Sigmoid colon (tissue), 7 donors: Measurements from ENCODE around the gene COBL. TPM values are rescaled to one million over a fixed set of nuclear protein-coding genes. Genes with fewer than 3 reads are reported as not detected.

Source experiments
- DNase-seq: peaks from one replicate; pipeline ENCODE4 v3.0.0-alpha.2; 2019
- H3K27ac ChIP-seq, 4 donors: fragments of 200-600 bp; sonication (generic); one replicate each; pipeline ENCODE4 v1.5.1; 2016 to 2019; ENCODE audit warnings: mild to moderate bottlenecking in 1 of 4
- H3K27me3 ChIP-seq, 3 donors: fragments of 200-600 bp; sonication (generic); one replicate each; pipeline ENCODE4 v1.5.1; 2019; ENCODE audit warnings: mild to moderate bottlenecking in 1 of 3
- H3K36me3 ChIP-seq, 4 donors: fragments of 200-600 bp; sonication (generic); one replicate each; pipeline ENCODE4 v1.5.1; 2016 to 2019
- H3K4me1 ChIP-seq, 4 donors: fragments of 200-600 bp; sonication (generic); one replicate each; pipeline ENCODE4 v1.5.1; 2017 to 2019
- H3K4me3 ChIP-seq, 4 donors: fragments of 200-600 bp; sonication (generic); one replicate each; pipeline ENCODE4 v1.5.1; 2017 to 2019; ENCODE audit warnings: mild to moderate bottlenecking in 2 of 4, moderate library complexity in 1 of 4
- H3K9me3 ChIP-seq, 4 donors: fragments of 200-600 bp in 3 of 4; sonication (generic) in 3 of 4; one replicate each; pipeline versions ENCODE4 v1.5.1 to v1.6.1; 2013 to 2019
- EP300 ChIP-seq, 4 donors: sonication (generic); formaldehyde crosslinking; IDR thresholded peaks; one replicate each; pipeline ENCODE4 v1.6.1; 2017; ENCODE audit warnings: antibody characterized with exemption in 4 of 4
- POLR2A ChIP-seq, 2 donors: fragments of 450-650 bp; IDR thresholded peaks; one replicate each; pipeline ENCODE4 v1.6.1; 2016; ENCODE audit warnings: antibody characterized with exemption in 2 of 2, mild to moderate bottlenecking in 2 of 2, moderate library complexity in 2 of 2
- POLR2AphosphoS5 ChIP-seq, 4 donors: sonication (generic); formaldehyde crosslinking; IDR thresholded peaks; one replicate each; pipeline ENCODE4 v1.6.1; 2017; ENCODE audit warnings: antibody characterized with exemption in 4 of 4
- WGBS, 2 donors: extraction: QIAGEN DNeasy Blood & Tissue Kit; methylation state at CpG; one replicate each; pipeline ENCODE4 v1.1.7; 2013; 5-methylcytosine and 5-hydroxymethylcytosine counted together
- intact Hi-C: fragments of 100-400 bp; cut with DNase I; formaldehyde crosslinking; loops from one replicate; pipeline ENCODE4 v1.15.1; 2023
- polyA plus RNA-seq, 3 donors: library from polyadenylated mRNA; stranded (reverse); fragments of 200-250 nt; gene quantifications; one replicate each; pipeline ENCODE4 v1.2.3, GENCODE V29; 2013
- total RNA-seq, 4 donors: library from RNA; depleted of rRNA; stranded (reverse); fragments of >200 nt; gene quantifications; one replicate each; pipeline ENCODE4 v1.1.0, GENCODE V29; 2016
- TF ChIP-seq, protein P1 (sequence below), 4 experiments: fragments of 450-650 bp in 3 of 4; fragments of 200-600 bp in 1 of 4; IDR thresholded peaks; one replicate each; pipeline ENCODE4 v1.5.1; 2016 to 2019; ENCODE audit warnings: antibody characterized with exemption in 4 of 4, mild to moderate bottlenecking in 3 of 4, moderate library complexity in 2 of 4
- donor health status: healthy with polysubstance abuse.
- donor health status: Bipolar disorder and iron deficiency.
- donor health status: healthy.

COBL gene
- total and polyA plus RNA-seq, 7 donors: 3.0 to 27.6 (median 10.0) TPM

DNA sequence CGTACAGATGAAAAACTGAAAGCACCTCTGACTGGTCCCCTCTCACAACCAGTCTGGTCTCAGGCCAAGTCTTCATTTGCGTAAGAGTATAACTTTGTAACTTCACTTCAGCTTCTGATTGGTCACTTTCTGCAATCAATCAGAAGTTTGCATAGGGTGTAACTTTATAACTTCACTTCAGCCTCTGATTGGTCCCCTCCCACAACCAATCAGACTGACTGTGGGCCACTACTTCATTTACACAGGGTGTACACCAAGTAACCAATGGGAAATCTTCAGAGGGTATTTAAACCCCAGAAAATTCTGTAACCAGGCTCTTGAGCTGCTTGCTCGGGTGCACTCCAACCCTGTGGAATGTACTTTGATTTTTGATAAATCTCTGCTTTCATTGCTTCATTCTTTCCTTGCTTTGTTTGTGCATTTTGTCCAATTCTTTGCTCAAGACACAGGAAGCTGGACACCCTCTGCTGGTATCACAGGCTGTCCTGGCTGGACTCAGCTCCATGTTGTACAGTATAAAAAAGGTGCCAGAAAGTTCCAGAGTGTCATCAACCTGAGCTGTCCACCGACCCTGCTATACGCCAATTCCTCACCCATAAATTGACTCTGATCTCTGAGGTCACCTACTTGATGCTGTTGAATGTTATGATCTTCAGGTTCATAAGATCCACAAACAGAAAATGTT, 74.5 kb downstream of the COBL start:
- H3K9me3 ChIP-seq: no peaks in the 10 kb centered on the region
- H3K27ac ChIP-seq: no peak overlapping the region
- TF ChIP-seq EP300 (IDR thresholded peaks at IDR 0.05): no peak
- TF ChIP-seq, protein P1, sequence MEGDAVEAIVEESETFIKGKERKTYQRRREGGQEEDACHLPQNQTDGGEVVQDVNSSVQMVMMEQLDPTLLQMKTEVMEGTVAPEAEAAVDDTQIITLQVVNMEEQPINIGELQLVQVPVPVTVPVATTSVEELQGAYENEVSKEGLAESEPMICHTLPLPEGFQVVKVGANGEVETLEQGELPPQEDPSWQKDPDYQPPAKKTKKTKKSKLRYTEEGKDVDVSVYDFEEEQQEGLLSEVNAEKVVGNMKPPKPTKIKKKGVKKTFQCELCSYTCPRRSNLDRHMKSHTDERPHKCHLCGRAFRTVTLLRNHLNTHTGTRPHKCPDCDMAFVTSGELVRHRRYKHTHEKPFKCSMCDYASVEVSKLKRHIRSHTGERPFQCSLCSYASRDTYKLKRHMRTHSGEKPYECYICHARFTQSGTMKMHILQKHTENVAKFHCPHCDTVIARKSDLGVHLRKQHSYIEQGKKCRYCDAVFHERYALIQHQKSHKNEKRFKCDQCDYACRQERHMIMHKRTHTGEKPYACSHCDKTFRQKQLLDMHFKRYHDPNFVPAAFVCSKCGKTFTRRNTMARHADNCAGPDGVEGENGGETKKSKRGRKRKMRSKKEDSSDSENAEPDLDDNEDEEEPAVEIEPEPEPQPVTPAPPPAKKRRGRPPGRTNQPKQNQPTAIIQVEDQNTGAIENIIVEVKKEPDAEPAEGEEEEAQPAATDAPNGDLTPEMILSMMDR (IDR thresholded peaks at IDR 0.05): no peak
- no peak for TF ChIP-seq POLR2AphosphoS5 (IDR thresholded peaks at IDR 0.05)
- TF ChIP-seq POLR2A (IDR thresholded peaks at IDR 0.05): no peak
- H3K4me1 ChIP-seq: peaks cover 0 to 4% (median 0%) of the 10 kb centered on the region in 4 donors
- no peak for DNase-seq
- intact Hi-C loops: no loop called here
- H3K36me3 ChIP-seq: no peaks in the 10 kb centered on the region
- H3K4me3 ChIP-seq: no peak overlapping the region
- 90 to 93% methylated on average over 5 of the region's 5 CpGs for WGBS, 2 donors
- no peaks in the 10 kb centered on the region for H3K27me3 ChIP-seq

DNA sequence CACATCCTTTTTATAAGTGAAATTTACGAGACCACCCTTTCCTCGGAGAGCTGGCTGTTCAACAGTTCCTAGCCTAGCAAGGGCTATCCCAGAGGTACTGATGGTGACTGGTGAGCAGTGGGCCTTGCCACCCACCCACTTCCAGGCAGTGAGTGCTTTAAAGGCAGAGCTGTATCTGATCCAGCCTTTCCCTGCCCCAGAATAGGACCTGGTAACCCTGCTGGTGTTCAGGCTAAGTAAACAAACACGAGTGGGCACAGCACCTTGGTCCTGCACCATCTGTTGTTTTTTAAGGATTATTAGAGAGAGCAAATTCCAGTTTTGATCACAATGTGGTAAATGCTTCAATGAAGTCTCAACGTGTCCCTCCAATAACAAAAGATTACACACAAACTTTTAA, 75.7 kb downstream of the COBL start:
- DNase-seq: no peak
- TF ChIP-seq POLR2A (IDR thresholded peaks at IDR 0.05) (no peak), EP300 (IDR thresholded peaks at IDR 0.05) (no peak), POLR2AphosphoS5 (IDR thresholded peaks at IDR 0.05) (no peak)
- TF ChIP-seq, protein P1 (IDR thresholded peaks at IDR 0.05): no peak
- whole genome bisulfite sequencing, 2 donors: 64 to 75% methylated on average over 4 of the region's 4 CpGs
- intact Hi-C loops: no loop called here
- no peaks in the 10 kb centered on the region for H3K4me1 ChIP-seq
- no peaks in the 10 kb centered on the region for H3K36me3 ChIP-seq
- no peaks in the 10 kb centered on the region for H3K27me3 ChIP-seq
- H3K27ac ChIP-seq: no peak overlapping the region
- H3K4me3 ChIP-seq: no peak overlapping the region
- no peaks in the 10 kb centered on the region for H3K9me3 ChIP-seq

DNA sequence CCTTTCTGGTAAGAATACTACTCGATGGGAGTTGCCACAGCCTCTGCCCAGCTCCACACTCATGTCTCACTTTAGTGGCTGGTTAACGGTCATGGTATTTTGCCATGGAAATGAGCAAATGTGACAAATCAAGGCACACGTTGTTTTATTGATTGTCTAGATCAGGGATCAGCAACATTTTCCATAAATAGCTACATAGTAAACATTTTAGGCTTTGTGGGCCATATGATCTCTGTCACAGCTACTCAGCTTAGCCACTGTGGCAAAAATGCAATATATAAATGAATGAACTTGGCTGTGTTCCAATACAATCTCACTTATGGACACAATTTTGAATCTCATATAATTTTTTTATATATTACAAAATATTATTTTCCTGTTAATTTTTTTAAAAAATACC, 76.9 kb downstream of the COBL start:
- Histone ChIP-seq H3K27me3 (no peaks in the 10 kb centered on the region), H3K9me3 (no peaks in the 10 kb centered on the region), H3K4me3 (no peak overlapping the region), H3K36me3 (no peaks in the 10 kb centered on the region), H3K27ac (no peak overlapping the region), H3K4me1 (no peaks in the 10 kb centered on the region)
- TF ChIP-seq POLR2AphosphoS5 (IDR thresholded peaks at IDR 0.05): no peak
- TF ChIP-seq, protein P1 (IDR thresholded peaks at IDR 0.05): no peak
- TF ChIP-seq EP300 (IDR thresholded peaks at IDR 0.05): no peak
- no peak for TF ChIP-seq POLR2A (IDR thresholded peaks at IDR 0.05)
- WGBS, 2 donors: 80 to 89% methylated on average over 3 of the region's 3 CpGs
- intact Hi-C loops: no loop called here
- DNase-seq: no peak

DNA sequence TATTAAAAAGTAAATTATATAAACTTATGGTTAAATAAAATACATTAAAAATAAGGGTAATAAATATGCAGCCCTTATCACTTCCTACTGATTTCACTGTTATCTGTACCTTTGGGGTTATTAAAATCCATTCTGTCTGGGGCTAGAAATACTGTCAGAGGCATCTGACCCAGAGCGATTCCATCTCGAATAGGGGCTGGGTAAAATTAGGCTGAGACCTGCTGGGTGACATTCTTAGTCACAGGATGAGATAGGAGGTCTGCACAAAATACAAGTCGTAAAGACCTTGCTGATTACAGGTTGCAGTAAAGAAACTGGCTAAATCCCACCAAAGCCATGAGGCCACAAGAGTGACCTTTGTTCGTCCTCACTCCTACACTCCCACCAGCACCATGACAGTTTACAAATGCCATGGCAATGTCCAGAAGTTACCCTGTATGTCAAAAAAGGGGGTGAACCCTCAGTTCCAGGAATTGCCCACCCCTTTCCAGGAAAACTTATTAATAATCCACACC, 77.6 kb downstream of the COBL start:
- no peak for DNase-seq
- H3K9me3 ChIP-seq: no peaks in the 10 kb centered on the region
- no peaks in the 10 kb centered on the region for H3K36me3 ChIP-seq
- H3K27me3 ChIP-seq: no peaks in the 10 kb centered on the region
- 90 to 93% methylated on average over 4 of the region's 4 CpGs for WGBS, 2 donors
- no peaks in the 10 kb centered on the region for H3K4me1 ChIP-seq
- TF ChIP-seq POLR2A (IDR thresholded peaks at IDR 0.05) (no peak), POLR2AphosphoS5 (IDR thresholded peaks at IDR 0.05) (no peak), EP300 (IDR thresholded peaks at IDR 0.05) (no peak)
- TF ChIP-seq, protein P1 (IDR thresholded peaks at IDR 0.05): no peak
- intact Hi-C loops: no loop called here
- H3K4me3 ChIP-seq: no peak overlapping the region
- no peak overlapping the region for H3K27ac ChIP-seq
